OCI-LY3 (cell line): ENCODE results near the gene DGLUCY.
"Not testable (repeated sequence)": the region's sequence is repeated elsewhere in the genome, so short reads cannot be mapped to it uniquely, and the experiment has no call there.

Experiments
- CTCF ChIP-seq: fragments of 200-600, 300-600 bp; sonication (generic); IDR thresholded peaks from 2 replicates; pipeline ENCODE4 v1.5.1; 2014; ENCODE audit warnings: antibody characterized with exemption, low read length, low read depth
- EZH2phosphoT487 ChIP-seq: fragments of 200-600 bp; shearing (Covaris generic); IDR thresholded peaks from 2 replicates; pipeline ENCODE4 v1.6.1; 2018; ENCODE audit warnings: antibody characterized with exemption, mixed run types, low read depth

GRCh38 chr14:91087470-91087869, 26.4 kb upstream of the DGLUCY start:
- TF ChIP-seq CTCF, EZH2phosphoT487: not testable (repeated sequence)
